Thyroid gland (tissue), 4 donors: ENCODE data around the gene IHH. TPM values are rescaled to one million over a fixed set of nuclear protein-coding genes. Genes with fewer than 3 reads are reported as not detected.

ENCODE experiments used
- DNase-seq, 2 donors: peaks; one replicate each; pipeline ENCODE4 v3.0.0-alpha.2; 2019
- H3K27ac ChIP-seq, 3 donors: fragments of 200-600 bp; sonication (generic); 1 replicate in 2 of 3; 2 replicates in 1 of 3; pipeline ENCODE4 v1.5.1; 2016 to 2019; ENCODE audit warnings: mild to moderate bottlenecking in 1 of 3, moderate library complexity in 1 of 3
- H3K27me3 ChIP-seq: fragments of 200-600 bp; sonication (generic); one replicate; pipeline ENCODE4 v1.5.1; 2019
- H3K36me3 ChIP-seq, 2 donors: fragments of 200-600 bp; sonication (generic); one replicate each; pipeline ENCODE4 v1.5.1; 2016 to 2019
- H3K4me1 ChIP-seq, 2 donors: fragments of 200-600 bp; sonication (generic); one replicate each; pipeline ENCODE4 v1.5.1; 2017 to 2019
- H3K4me3 ChIP-seq, 3 donors: fragments of 200-600 bp; sonication (generic); replicated peaks in 1 of 3; 1 replicate in 2 of 3; 2 replicates in 1 of 3; pipeline ENCODE4 v1.5.1; 2016; ENCODE audit warnings: mild to moderate bottlenecking in 1 of 3
- H3K9me3 ChIP-seq: fragments of 200-600 bp; sonication (generic); one replicate; pipeline ENCODE4 v1.5.1; 2017
- CTCF ChIP-seq, 6 experiments: fragments of 200-600 bp in 3 of 6; fragments of 450-650 bp in 3 of 6; sonication (generic) in 3 of 6; IDR thresholded peaks; one replicate each; pipeline ENCODE4 v1.5.1; 2016 to 2019; ENCODE audit warnings: antibody characterized with exemption in 6 of 6, mild to moderate bottlenecking in 2 of 6, inconsistent platforms in 1 of 6, moderate library complexity in 1 of 6
- POLR2A ChIP-seq, 2 donors: fragments of 450-650 bp; IDR thresholded peaks; one replicate each; pipeline ENCODE4 v1.6.1; 2017; ENCODE audit warnings: antibody characterized with exemption in 2 of 2, mild to moderate bottlenecking in 2 of 2, moderate library complexity in 1 of 2
- WGBS, 2 donors: methylation state at CpG; one replicate each; pipeline ENCODE4 v1.1.5; 2017; 5-methylcytosine and 5-hydroxymethylcytosine counted together
- intact Hi-C: fragments of 100-400 bp; cut with DNase I; formaldehyde crosslinking; loops from one replicate; pipeline ENCODE4 v1.15.1; 2023
- total RNA-seq, 4 donors: library from RNA; depleted of rRNA; stranded (reverse); fragments of >200 nt; gene quantifications; one replicate each; pipeline ENCODE4 v1.2.3, GENCODE V29; 2016

IHH gene
- total RNA-seq, 4 donors from 2014 or later: 0.34 TPM; not detected in 3

DNA sequence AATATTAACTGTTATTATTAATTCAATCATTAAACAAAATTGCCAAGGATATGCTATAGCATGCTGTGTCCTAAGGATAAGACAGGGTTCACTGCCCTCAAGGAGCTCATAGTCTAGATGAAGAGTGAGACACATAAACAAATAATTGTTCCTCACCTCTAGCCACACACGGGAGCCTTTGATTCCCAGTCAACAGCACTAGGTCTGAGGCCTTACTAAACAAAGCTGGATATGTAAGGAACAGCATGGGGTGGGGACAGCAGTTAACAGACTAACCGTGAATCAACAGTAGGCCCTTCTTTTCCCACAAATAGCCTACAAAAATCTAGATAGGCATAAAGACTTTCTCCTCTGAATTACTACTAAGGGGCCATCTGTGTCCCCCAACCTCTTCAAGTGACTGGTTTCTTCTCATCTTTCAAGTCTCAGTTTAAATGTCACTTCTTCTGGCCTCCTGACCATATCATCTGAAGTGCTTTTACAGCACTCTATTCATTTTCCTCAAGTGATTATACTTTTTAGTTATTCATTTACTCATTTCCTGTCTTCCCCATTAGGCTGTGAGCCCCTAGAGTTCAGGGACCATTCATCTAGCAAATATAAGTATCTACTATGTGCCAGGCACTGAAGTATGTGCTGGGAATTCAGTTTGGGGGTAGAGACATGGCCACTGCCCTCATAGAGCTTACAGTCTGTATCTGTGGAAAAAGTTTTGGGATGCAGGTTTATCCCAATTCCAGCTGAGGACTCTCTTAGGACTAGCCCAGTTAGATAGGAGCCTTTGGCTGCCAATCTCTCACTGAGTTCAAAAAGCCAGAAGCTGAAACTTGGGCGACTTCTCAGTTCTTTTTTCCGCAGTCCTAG, 29.9 kb upstream of the IHH start:
- no peak for TF ChIP-seq CTCF (IDR thresholded peaks at IDR 0.05)
- TF ChIP-seq POLR2A (IDR thresholded peaks at IDR 0.05): no peak
- Histone ChIP-seq H3K4me1 (no peaks in the 10 kb centered on the region), H3K27me3 (no peaks in the 10 kb centered on the region), H3K9me3 (no peaks in the 10 kb centered on the region), H3K4me3 (no peak overlapping the region), H3K27ac (no peak overlapping the region), H3K36me3 (no peaks in the 10 kb centered on the region)
- no peak for DNase-seq
- intact Hi-C loops: no loop called here
- 65 to 79% methylated on average over 4 of the region's 4 CpGs for WGBS, 2 donors

DNA sequence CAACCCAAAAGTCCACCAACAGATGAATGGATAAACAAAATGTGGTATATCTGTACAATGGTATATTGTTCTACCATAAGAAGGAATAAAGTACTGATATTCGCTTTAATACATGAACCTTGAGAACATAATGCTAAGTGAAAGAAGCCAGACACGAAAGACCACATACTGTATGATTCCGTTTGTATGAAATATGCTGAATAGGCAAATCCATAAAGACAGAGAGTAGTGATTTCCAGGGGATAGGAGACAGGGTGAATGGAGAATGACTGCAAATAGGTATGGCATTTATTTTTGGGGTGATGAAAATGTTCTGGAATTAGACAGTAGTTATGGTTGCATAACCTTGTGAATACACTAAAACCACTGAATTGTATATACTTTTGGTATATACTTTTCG, 28.6 kb upstream of the IHH start:
- 97% methylated on average over 4 of the region's 4 CpGs for WGBS, 2 donors

GRCh38 chr2:219087848-219088247, 27.1 kb upstream of the IHH start:
- intact Hi-C loops: no loop called here
- DNase-seq: no peak
- Histone ChIP-seq H3K27ac (no peak overlapping the region), H3K4me3 (no peak overlapping the region), H3K4me1 (no peaks in the 10 kb centered on the region), H3K27me3 (no peaks in the 10 kb centered on the region), H3K36me3 (no peaks in the 10 kb centered on the region), H3K9me3 (no peaks in the 10 kb centered on the region)
- WGBS, 2 donors: 92 to 94% methylated on average over 1 of the region's 1 CpG
- TF ChIP-seq POLR2A (IDR thresholded peaks at IDR 0.05): no peak
- TF ChIP-seq CTCF (IDR thresholded peaks at IDR 0.05): no peak

More for the DNA sequence above, 28.6 kb upstream of the IHH start:
- intact Hi-C loops: no loop called here
- Histone ChIP-seq H3K4me1 (no peaks in the 10 kb centered on the region), H3K4me3 (no peak overlapping the region), H3K27ac (no peak overlapping the region), H3K36me3 (no peaks in the 10 kb centered on the region), H3K9me3 (no peaks in the 10 kb centered on the region), H3K27me3 (no peaks in the 10 kb centered on the region)
- DNase-seq: no peak
- TF ChIP-seq CTCF (IDR thresholded peaks at IDR 0.05) (no peak), POLR2A (IDR thresholded peaks at IDR 0.05) (no peak)

DNA sequence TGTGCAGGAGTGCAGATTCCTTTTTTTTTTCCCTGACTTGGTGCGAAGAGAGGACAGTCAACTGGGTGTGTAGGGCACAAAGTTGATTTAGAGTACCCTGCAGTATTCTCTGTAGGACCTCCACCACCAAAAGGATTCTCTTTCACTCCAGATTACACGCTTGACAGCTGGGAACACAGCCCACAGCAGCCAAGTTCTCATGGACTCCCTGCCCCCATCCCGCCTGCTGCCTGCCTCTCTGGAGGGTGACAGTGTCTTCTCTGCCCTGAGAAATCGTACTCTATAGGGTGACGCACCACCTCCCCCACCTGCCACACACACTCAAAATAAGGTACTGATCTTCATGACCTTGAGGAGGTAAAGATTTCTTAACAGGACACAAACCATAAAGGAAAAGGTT, 26.6 kb upstream of the IHH start:
- Histone ChIP-seq H3K27ac (no peak overlapping the region), H3K27me3 (no peaks in the 10 kb centered on the region), H3K4me1 (no peaks in the 10 kb centered on the region), H3K9me3 (no peaks in the 10 kb centered on the region), H3K36me3 (no peaks in the 10 kb centered on the region), H3K4me3 (no peak overlapping the region)
- WGBS, 2 donors: 76 to 87% methylated on average over 5 of the region's 5 CpGs
- intact Hi-C loops: no loop called here
- no peak for DNase-seq
- TF ChIP-seq POLR2A (IDR thresholded peaks at IDR 0.05): no peak
- no peak for TF ChIP-seq CTCF (IDR thresholded peaks at IDR 0.05)

DNA sequence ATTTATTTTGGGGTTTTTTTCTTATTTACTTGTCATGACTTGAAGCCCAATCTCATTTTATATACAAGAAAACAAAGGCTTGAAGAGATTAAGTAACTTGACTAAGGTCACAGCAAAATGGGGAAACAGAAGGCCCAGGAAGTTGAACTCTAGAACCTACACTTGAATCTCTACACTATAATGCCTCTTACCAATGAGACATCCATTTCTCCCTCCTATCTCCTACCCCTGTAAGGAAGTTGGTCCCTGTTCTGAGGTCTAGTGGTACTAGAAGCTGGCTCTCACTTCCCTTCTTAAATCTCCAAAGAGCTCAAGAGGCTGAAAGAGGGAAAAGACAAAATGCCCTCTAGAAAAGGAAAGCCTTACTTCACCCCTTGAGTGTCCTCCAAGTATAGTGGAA, 25.5 kb upstream of the IHH start:
- Histone ChIP-seq H3K4me1 (no peaks in the 10 kb centered on the region), H3K27ac (no peak overlapping the region), H3K4me3 (no peak overlapping the region), H3K9me3 (no peaks in the 10 kb centered on the region), H3K36me3 (no peaks in the 10 kb centered on the region), H3K27me3 (no peaks in the 10 kb centered on the region)
- TF ChIP-seq CTCF (IDR thresholded peaks at IDR 0.05) (no peak), POLR2A (IDR thresholded peaks at IDR 0.05) (no peak)
- intact Hi-C loops: no loop called here
- DNase-seq: no peak
